NCI-H2196 (cell line): Measurements from ENCODE around the gene MPC1.
A peak's percentile ranks its signal among the peaks of the same experiment; 100 is the strongest.
"Not testable (repeated sequence)": the region's sequence is repeated elsewhere in the genome, so short reads cannot be mapped to it uniquely, and the experiment has no call there.

Experiments
- DNase-seq: peaks from one replicate; lab custom pipeline; 2025; ENCODE audit not compliant: unreplicated experiment; lab: John Stamatoyannopoulos, UW

MPC1 gene

GRCh38 chr6:166408936-166409755, 26.4 kb upstream of the MPC1 start:
- DNase-seq = no peak

- DNase-seq = no peak
Measured at GRCh38 chr6:166406197-166406596, 23.5 kb upstream of the MPC1 start.

GRCh38 chr6:166405386-166405785, 22.6 kb upstream of the MPC1 start:
- no peak for DNase-seq

GRCh38 chr6:166402582-166403277, 20.0 kb upstream of the MPC1 start:
- peak; percentile 6 for DNase-seq

GRCh38 chr6:166400649-166401250, 18.0 kb upstream of the MPC1 start:
- DNase-seq = peak; percentile 16

GRCh38 chr6:166400181-166400580, 17.4 kb upstream of the MPC1 start:
- DNase-seq = no peak

- DNase-seq = no peak
Measured at GRCh38 chr6:166398348-166398747, 15.6 kb upstream of the MPC1 start.

GRCh38 chr6:166397849-166398248, 15.1 kb upstream of the MPC1 start:
- no peak for DNase-seq

GRCh38 chr6:166395778-166396177, 13.0 kb upstream of the MPC1 start:
- no peak for DNase-seq

- DNase-seq = no peak
Measured at GRCh38 chr6:166395351-166395750, 12.6 kb upstream of the MPC1 start.

- DNase-seq = no peak
Measured at GRCh38 chr6:166394036-166394892, 11.5 kb upstream of the MPC1 start.

GRCh38 chr6:166393535-166393823, 10.7 kb upstream of the MPC1 start:
- DNase-seq = no peak

GRCh38 chr6:166392755-166393534, 10.2 kb upstream of the MPC1 start:
- not testable (repeated sequence) for DNase-seq

- no peak for DNase-seq
Measured at GRCh38 chr6:166389119-166389518, 6.4 kb upstream of the MPC1 start.

- no peak for DNase-seq
Measured at GRCh38 chr6:166388290-166389004, 5.7 kb upstream of the MPC1 start.

GRCh38 chr6:166387642-166388289, 5.0 kb upstream of the MPC1 start:
- no peak for DNase-seq

- not testable (repeated sequence) for DNase-seq
Measured at GRCh38 chr6:166387098-166387497, 4.4 kb upstream of the MPC1 start.

- DNase-seq = no peak
Measured at GRCh38 chr6:166386111-166386510, 3.4 kb upstream of the MPC1 start.

- not testable (repeated sequence) for DNase-seq
Measured at GRCh38 chr6:166383802-166384363, 1.1 kb upstream of the MPC1 start.
